ENCODE measurements around the gene TMEM140.

TMEM140 gene

GRCh38 chr7:135128931-135129330, 18.9 kb upstream of the TMEM140 start (continued):
- TF ChIP-seq TSHZ2 (CRISPR knock-in tag; IDR thresholded peaks at IDR 0.05) (no peak), TOX (CRISPR knock-in tag; IDR thresholded peaks at IDR 0.05; ENCODE audit: borderline replicate concordance) (no peak), PPARA (CRISPR knock-in tag; IDR thresholded peaks at IDR 0.05; ENCODE audit: borderline replicate concordance) (no peak), ESRRG (CRISPR knock-in tag; IDR thresholded peaks at IDR 0.05) (no peak), BACH2 (CRISPR knock-in tag; IDR thresholded peaks at IDR 0.05; ENCODE audit: borderline replicate concordance) (no peak), ARNTL (CRISPR knock-in tag; IDR thresholded peaks at IDR 0.05; ENCODE audit: borderline replicate concordance, low read depth) (no peak), ZFP30 (CRISPR knock-in tag; IDR thresholded peaks at IDR 0.05) (no peak)

DNA sequence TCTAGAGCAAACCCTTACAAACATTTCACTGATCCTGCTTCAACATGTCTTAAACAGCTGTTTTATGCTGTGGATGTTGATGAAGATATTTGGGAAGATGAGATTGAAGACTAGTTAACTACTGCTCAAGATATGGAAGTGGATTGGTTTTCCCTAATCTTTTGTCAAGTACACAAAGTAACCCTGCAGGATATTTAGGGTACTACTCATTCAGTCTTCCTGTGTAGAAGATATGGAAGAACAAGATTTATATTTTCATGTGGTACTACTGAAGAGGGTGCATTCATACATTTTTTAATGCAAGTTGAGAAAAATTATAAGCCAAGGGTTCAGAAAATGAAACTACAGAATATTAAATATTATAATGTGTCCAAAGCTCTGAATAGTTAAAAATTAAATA, 18.3 kb upstream of the TMEM140 start:
- no peak for ATAC-seq
- no peak for TF ChIP-seq RARB (CRISPR knock-in tag; IDR thresholded peaks at IDR 0.05)
- no peak for TF ChIP-seq CREB5 (CRISPR knock-in tag; IDR thresholded peaks at IDR 0.05; ENCODE audit: low read depth)
- no peak for TF ChIP-seq ZFP30 (CRISPR knock-in tag; IDR thresholded peaks at IDR 0.05)
- TF ChIP-seq ZFP3 (CRISPR knock-in tag; IDR thresholded peaks at IDR 0.05), result no peak

DNA sequence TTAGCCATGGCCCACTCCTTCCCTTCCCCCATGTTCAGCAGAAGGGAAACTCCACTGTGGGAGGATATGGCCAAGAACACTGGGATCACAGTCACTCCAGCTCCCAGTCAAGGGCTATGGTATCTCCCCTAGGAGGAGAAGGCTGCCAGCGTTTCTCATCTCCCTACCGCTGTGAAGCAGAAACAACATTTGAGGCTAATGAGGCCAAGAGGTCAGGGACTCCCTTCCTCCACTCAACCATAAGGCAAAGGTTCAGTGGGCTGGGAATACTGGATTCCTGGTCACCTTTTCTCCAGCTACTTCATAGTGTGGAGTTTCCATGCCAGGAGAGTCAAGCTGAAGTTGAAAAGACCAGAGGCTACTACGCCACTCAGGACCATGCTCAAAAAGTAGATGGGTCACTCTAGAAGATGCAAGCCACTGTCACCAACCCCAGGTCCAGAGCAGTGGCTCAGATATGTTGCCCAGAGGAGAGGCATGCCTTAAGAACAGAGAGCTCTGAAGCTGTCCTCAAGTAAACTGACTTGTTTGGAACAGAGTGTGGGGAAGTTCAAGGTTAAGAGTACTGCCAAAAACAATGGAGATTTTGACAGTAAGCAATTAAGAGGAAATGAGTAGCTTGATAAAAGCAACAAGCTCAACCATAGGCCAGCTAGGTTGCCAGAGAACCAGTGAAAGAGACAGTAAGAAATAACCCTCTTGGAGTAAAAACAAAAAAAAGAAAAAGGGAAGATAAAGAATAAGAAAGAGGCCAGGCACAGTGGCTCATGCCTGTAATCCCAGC, 3.8 kb upstream of the TMEM140 start:
- ATAC-seq, result no peak
- no peak for TF ChIP-seq TCF4 (CRISPR knock-in tag; IDR thresholded peaks at IDR 0.05; ENCODE audit: borderline replicate concordance)
- TF ChIP-seq ZNF70 (CRISPR knock-in tag; IDR thresholded peaks at IDR 0.05), result no peak
- TF ChIP-seq ZC3H10 (CRISPR knock-in tag; IDR thresholded peaks at IDR 0.05), result no peak
- TF ChIP-seq POU6F1 (CRISPR knock-in tag; IDR thresholded peaks at IDR 0.05; ENCODE audit: borderline replicate concordance, low read depth), result no peak
- TF ChIP-seq SNAI2 (CRISPR knock-in tag; IDR thresholded peaks at IDR 0.05), result no peak
- TF ChIP-seq RARB (CRISPR knock-in tag; IDR thresholded peaks at IDR 0.05), result no peak
- no peak for TF ChIP-seq GLIS3 (CRISPR knock-in tag; IDR thresholded peaks at IDR 0.05)
- no peak for TF ChIP-seq ESRRG (CRISPR knock-in tag; IDR thresholded peaks at IDR 0.05)
- TF ChIP-seq TOX (CRISPR knock-in tag; IDR thresholded peaks at IDR 0.05; ENCODE audit: borderline replicate concordance), result no peak

- ATAC-seq, result peak; percentile 28
- TF ChIP-seq OSR1 (CRISPR knock-in tag; IDR thresholded peaks at IDR 0.05), result no peak
- no peak for TF ChIP-seq ZNF565 (CRISPR knock-in tag; conservative IDR thresholded peaks at IDR 0.05; ENCODE audit: low read depth)
- TF ChIP-seq CSDC2 (CRISPR knock-in tag; IDR thresholded peaks at IDR 0.05), result no peak
- no peak for TF ChIP-seq ISL1 (CRISPR knock-in tag; IDR thresholded peaks at IDR 0.05)
Observed at GRCh38 chr7:135147341-135147898, 452 bp upstream of the TMEM140 start.

DNA sequence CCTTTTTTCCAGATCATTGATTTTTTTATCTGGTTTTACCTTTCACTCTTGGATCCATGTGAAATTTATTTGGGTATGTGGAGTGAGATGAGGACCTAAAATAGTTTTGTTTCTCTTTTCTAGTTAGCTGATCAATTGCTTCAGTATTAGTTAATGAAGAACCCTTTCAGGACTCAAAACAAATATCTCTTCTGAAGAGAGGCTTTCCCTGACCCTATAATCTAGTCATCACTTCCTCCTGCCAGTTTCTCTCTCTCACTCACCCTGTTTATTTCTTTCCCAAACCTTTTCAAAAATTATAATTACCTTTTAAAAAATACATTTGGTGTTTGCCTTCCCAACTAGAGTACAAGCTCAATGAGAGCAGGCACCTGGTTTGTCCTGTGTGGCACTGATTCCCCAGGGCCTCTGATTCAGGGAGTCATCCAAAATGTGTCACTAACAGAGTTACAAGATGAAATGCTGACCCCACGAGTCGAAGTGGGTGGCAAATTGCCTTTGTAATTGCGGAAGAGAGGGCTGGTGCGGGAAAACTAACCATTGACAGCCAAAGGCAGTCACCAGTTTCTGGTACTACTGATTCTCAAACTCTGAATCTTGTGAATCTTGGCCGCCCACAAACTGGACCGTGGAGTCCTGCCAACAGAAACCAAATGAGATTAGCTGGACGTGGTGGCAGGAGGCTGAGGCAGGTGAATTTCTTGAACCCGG, 2.4 kb downstream of the TMEM140 start:
- no peak for ATAC-seq
- no peak for TF ChIP-seq CSDC2 (CRISPR knock-in tag; IDR thresholded peaks at IDR 0.05)
